ENCODE results near the gene PLPPR5.

The PLPPR5 gene

DNA sequence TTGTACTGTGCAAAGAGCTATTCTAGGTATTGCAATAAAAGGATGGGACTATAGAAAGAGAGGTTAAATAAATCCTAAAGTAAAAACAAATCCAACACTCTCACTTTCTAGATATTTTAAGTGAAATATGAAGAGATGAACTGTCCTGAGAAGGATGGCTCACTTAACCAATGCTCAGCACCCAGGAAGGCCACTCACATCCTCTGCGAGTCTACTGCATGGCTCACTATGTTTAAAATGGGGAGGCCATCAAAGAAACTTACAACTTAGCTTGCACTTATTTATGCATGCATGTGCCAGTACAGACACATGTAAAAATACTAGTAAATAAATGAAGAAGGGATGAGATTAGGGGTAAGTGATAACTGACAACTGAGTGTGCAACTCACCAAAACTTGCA is 37.5 kb downstream of the PLPPR5 start:
- DNase-seq, result no peak

DNA sequence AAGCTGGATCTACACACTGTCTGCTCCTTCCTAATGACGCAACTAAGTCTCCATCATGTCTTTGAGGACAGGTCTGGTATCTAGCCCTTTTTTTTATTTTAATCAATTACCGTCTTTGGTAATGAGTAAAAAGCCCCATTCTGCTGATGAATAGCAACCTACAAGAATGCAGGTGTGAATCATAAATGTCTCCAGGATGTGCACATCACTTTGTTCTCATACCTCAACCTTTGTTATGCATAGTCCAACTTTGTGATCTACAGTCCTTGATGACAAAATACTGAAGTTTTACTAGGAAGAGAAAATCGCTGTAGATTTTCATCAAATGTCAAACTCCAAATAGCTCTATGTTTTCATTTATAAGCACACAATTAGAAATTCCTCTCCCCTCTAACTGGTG is 39.3 kb downstream of the PLPPR5 start:
- DNase-seq, result no peak

GRCh38 chr1:98964198-98964597 is 40.5 kb downstream of the PLPPR5 start:
- no peak for DNase-seq

- DNase-seq, result no peak
Measured at GRCh38 chr1:98963064-98963758, 41.5 kb downstream of the PLPPR5 start.

DNA sequence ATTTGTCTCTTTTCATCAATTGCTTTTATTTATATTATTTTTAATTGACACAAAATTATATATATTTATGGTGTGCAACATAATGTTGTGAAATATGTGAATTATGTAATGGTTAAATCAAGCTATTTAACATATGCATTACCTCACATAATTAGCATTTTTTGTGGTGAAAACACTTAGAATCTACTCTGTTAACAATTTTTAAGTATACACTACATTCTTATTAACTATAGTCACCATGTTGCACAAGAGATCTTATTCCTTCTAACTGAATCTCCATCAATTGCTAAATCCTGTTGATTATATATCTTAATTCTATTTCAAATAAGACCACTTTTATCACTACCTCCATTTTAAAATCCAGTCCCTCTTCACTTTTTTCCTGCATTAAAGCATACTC is 42.5 kb downstream of the PLPPR5 start:
- DNase-seq, result no peak

DNA sequence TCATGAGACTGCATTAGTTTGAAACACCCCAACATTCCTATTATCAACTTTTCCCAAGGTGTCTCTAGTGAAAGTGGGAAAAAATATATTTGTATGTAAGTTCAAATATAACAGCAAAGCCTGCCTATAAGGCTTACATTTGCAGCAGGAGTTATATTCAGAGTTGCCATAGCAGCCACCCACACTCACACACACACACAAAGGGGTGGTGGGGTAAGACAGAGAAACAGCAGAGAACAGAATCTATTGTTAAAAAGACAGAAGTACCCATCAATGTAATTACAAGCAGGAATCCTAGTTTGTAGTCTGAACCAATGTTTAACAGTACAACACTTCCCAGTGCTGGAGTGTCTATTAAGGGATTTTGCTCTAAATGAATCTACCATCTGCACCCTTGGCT is 55.0 kb downstream of the PLPPR5 start:
- DNase-seq, result no peak

DNA sequence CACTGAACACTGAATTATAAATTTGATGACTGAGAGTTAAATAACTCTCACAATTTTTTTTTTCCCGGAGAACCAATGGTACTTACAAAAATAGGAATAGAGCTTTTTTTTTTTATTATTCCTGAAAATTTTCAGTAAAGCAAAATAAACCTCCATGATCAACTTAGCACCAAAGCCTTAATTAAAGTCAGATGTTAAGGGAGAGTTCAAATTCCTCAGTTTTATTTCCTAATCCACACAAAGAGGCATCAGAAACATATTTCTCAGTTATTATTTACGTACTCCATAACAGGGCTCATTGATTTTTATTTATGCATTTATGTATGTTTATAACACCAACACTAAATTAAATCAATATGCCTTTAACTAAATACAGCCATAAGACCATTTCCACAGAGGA is 55.5 kb downstream of the PLPPR5 start:
- DNase-seq, result no peak

GRCh38 chr1:98947071-98947470 is 57.6 kb downstream of the PLPPR5 start:
- DNase-seq, result no peak

DNA sequence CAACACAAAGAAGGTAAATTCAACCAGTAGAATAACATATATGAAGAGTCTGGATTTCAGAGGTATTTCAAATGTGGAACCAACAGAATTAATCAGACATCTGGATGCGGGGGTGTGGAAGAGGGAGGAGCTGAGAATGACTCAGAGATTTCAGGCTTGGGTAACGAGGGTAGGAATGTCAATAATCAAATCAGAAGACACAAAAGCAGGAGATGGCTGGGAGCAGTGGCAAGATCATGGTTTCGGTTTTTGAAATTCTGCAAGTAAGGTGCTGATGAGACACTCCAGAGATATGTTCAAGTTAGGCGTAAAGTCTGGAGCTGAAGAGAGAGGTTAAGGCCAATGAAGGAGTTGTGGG is 64.0 kb downstream of the PLPPR5 start:
- peak; percentile 19 for DNase-seq

DNA sequence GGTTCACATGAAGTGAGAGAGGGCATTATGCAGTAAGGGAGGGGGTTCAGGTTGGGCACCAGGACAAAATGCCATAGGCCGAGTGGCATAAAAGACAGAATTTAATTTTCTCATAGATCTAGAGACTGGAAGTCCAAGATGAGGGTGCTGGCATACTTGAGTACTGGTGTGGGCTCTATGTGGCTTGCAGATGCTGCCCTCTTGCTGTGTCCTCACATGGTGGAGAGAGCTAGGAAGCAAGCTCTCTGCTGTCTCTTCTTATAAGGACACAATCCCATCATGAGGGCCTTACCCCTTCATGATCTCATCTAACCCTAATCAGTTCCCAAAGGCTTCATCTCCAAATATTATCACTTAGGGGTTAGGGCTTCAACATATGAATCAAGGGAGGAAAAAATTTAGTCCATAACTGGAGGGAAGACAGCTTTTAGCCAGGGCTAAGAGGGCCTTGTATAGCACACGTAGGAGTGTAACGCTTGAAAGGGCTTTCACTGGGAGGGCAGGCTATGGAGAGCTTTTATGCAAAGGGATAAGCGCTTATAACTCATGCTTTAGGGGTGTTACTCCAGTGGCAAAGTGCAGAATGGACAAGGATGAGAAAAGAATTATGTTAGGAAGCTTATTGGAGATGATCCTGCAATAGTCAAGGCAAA is 64.5 kb downstream of the PLPPR5 start:
- no peak for DNase-seq

DNA sequence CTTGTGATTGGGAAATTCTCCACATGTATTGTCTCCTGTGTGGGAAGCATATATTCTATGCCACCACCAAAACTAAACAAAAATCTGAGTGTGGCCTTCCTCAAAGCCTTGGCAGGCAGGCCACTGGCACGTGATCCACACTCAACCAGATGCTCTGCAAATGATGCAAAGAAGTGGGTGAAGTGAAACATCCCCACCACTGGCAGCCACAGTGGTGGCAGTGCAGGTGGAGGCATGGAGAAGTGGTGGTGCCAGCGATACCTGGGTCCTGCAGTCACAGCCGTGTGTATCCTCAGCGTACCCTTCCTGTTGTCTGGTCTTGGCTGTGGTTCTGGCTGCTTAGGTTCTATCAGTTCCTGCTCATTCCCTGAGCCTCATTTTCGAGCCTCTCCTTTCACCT is 65.2 kb downstream of the PLPPR5 start:
- DNase-seq, result no peak

- no peak for DNase-seq
Measured at GRCh38 chr1:98937347-98937746, 67.3 kb downstream of the PLPPR5 start.

DNA sequence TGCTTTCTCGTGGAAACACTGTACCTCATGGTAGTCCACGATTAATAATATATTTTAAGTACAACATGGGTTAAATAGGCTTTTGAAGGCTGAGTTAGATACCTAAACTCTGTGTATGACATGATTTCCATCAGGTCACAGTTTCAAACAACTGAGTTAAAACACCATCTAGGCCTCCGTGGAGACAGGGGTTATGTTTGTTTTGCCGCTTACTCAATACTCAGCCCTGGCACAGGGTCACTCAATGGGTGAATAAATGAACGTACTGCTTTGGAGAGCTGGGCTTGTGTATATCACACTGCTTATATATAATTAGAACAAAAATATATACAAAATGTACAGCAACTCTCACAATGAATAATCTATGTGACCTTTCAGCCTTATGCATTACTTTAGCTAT is 72.5 kb downstream of the PLPPR5 start:
- no peak for DNase-seq

DNA sequence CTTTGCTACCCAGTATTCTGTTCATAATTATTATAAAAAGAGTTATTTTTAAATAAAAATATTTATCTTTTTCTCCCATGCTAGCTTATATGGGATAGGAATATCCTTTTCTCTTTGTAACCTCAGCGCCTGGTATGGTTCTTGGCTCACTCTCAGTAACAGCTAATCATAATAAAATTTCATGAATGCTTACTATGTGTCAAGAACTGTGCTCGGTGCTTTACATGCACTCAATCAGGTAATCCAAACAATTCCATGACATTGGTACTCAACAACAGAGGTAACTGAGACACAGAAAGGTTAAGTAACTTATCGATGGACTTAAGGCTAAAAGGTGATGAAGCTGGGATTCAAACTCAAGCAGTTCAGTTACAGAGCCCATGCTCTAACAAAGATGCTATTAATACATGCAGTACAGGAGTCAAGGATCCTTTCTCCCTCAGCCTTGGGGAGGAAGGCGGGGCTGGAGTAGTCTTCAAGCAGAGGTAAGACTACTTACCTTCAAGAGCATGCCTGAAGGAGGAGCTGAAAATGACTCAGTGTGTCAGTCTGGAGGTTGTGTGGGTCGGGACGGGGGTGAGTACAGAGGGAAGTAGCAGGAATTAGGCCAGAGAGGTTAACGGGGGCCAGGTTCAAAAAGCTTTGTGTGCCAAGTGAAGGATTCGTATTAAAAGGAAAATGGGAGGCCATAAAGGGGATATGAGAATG is 73.4 kb downstream of the PLPPR5 start:
- DNase-seq, result no peak

DNA sequence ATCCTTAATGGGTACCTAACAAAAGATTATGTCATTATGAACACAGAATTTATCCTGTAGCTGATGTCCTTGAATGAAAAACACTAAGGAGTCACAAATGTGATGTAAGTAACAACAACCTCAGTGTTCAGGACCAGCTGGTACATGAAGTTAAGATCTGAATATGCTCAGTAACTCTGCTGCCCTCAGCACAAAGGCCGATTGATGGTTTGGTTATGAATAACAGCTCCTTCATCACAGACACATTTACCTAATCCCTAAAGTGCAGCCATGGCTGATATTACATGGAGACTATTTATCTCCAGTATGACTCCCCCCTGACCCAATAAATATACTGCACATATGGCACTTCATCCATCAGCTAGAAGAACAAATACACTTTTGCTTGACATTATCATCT is 75.2 kb downstream of the PLPPR5 start:
- no peak for DNase-seq

GRCh38 chr1:98926597-98926996 is 78.1 kb downstream of the PLPPR5 start:
- no peak for DNase-seq

DNA sequence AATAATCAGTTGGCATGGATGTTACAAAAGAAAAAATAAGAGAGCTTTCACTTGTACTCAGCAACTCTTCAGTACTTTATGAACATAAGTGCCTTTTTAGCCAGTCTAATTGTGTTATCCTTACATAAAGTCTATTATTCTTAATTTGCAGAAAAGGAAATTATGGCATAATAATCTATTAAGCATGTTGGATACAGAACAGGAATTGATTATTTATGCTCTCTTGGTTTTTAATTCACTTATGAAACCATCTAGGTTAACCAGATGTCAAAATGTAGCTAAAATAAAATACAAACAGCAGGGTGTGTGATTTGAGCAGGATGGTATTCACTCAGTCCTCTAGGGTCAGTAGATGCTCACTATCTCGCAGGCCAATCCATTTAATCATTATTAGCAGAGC is 79.7 kb downstream of the PLPPR5 start:
- DNase-seq, result no peak

DNA sequence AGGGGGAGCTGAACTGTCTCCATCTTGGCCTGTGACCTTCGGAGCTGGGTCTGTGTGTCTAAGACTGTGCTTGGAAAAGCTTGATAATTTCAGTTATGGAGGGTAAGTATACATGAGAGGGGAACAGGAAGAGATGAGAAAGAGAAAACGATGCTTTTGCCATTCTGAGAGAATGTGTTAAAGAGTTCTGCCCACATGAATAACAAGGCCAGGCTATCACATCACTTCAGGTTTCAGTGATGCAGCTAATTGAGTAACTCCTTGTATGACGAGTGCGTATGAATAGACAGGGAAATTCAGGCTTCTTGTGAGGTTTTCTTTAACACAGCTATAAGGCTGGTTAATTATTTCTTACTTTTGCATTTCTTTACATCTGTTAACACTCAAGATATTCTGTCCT is 81.0 kb downstream of the PLPPR5 start:
- no peak for DNase-seq

DNA sequence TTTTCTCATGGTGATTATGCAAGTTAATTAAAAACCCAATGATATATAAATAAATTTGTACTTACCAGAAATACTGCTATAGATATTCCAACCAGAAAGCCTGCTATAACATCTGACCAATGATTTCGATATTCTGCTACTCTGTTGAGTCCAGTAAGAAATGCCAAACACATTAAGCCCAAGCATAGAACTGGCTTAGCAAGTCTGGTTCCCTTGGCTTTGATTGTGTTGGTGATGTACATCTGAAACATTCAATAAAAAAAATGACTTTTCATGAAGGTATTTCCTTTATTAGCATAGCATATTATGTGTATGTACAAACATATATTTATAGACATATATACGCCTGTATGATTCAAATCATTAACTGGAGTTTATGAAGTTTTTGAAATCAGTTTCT is 82.8 kb downstream of the PLPPR5 start:
- DNase-seq, result no peak

DNA sequence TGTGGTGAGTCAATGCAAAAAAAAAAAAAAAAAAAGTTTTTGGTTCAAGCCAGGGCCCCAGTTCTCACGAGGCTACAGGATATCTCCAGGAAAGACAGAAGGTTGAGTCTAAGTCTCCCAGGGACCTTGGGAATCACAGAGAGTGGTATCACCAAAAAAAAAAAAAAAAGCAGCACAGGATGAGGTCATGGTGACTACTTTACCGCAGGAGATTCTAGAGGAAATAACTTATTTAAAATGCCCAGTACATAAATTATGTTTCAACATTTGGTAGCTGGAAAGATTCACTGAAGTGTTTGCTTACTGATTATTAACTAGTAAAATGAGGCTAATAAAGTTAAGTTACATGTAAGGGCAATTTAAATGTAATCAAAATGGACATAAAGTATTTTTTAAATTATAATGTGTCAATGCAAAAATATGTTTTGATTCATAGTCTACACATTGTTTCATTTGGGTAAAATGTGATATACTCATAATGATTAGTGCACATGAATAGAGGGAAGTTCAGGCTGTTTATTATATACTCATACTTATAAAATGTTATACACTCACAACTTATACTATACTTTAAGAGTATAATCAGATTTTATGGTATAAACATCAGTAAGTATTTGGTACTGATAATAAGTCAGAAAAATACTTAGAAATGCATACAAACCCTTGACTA is 84.1 kb downstream of the PLPPR5 start:
- no peak for DNase-seq

GRCh38 chr1:98919652-98920051 is 85.0 kb downstream of the PLPPR5 start:
- DNase-seq, result no peak

- no peak for DNase-seq
Measured at GRCh38 chr1:98919211-98919610, 85.5 kb downstream of the PLPPR5 start.

DNA sequence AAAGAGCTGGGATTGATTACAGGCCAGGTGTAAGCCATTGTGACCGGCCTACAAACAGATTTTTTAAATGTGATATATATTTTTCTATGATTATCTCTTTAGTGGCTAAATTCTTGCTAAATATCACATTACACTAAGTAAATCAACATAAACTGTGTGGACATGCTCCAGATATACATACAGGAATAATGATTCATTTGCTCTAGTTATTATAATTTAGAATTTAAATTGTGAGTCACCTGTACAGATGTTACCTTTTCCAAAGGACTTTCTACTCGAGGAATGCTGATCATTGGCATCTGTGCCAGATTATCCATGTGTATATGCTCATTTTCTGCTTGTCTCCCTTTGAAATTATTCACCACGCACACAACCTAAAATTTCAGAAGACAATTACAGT is 90.1 kb downstream of the PLPPR5 start:
- DNase-seq, result no peak

DNA sequence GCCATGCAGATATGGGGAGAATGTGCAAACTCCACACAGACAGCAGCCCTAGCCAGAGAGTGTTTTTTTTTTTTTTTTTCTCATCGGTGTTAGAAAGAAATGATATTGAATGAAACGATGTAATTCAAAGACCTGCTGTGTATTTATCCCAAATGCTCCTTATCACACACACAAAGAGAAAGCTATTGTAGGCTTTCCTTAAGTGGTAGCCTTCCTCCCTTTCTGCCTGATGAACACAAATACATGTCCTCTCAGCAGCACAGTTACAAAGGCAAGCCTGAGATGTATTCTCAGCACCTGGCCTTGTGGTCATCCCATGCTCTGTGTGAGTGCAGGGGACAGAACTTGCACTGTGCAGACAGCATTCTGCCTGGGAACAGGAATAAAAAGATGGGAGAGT is 93.8 kb downstream of the PLPPR5 start:
- no peak for DNase-seq
